ENCODE measurements around the gene GAREM1. TPM values are rescaled to one million over a fixed set of nuclear protein-coding genes. Genes with fewer than 3 reads are reported as not detected.

Gene GAREM1
- total RNA-seq, 3 donors from 2014 or later: 14.5 to 29.0 (median 19.6) TPM

DNA sequence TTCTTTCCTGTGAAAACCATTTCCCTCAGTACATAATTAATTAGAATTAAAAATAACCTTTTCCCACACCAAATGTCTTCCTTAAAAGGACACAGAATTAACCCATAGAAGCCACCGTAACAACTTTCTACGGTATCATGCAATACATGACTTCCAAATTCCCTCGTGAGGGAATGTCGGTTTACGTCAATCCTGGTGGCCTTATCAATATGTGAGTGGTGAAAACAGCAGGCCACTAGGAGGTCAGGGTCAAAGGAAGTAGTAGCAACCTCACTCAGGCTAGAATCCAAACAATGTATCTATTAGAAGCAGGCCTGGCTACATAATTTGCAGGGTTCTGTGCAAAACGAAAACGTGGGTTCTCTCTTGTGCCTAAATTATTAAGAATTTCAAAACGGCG, 112.2 kb downstream of the GAREM1 start:
- H3K4me3 ChIP-seq: no peak overlapping the region
- DNase-seq (no peak), ATAC-seq (no peak)
- H3K36me3 ChIP-seq (ENCODE audit: low read depth): no peaks in the 10 kb centered on the region
- no peaks in the 10 kb centered on the region for H3K4me1 ChIP-seq (ENCODE audit: low read depth)
- no peaks in the 10 kb centered on the region for H3K9me3 ChIP-seq
- intact Hi-C loops (cut with DNase I, micrococcal nuclease): no loop called here
- TF ChIP-seq CTCF (IDR thresholded peaks at IDR 0.05): no peak

DNA sequence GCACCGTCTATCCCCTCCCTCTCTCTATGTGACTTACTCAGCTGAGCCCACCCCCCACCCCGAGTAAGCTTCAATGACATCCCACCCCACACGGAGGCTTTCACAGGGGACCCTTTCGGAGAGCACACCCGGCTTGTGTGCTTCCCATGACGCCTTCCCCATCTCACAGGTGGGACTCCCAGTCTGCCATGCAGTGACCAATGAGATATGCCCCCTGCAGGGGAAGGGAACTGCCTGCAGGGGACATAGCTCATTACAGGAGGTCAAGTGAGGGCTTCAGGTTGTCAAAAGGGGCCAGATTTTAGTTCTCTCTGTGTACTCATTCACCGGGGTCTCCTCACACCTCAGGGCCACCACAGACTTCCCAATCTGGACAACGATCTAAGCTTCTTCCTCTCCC, 112.6 kb downstream of the GAREM1 start:
- no peak for ATAC-seq
- Histone ChIP-seq H3K4me1 (ENCODE audit: low read depth) (no peaks in the 10 kb centered on the region), H3K4me3 (no peak overlapping the region), H3K9me3 (no peaks in the 10 kb centered on the region), H3K36me3 (ENCODE audit: low read depth) (no peaks in the 10 kb centered on the region)
- TF ChIP-seq CTCF (IDR thresholded peaks at IDR 0.05): no peak
- no peak for DNase-seq
- intact Hi-C loops (cut with DNase I, micrococcal nuclease): no loop called here

- H3K36me3 ChIP-seq (ENCODE audit: low read depth): no peaks in the 10 kb centered on the region
- DNase-seq: no peak
- TF ChIP-seq CTCF (IDR thresholded peaks at IDR 0.05): no peak
- no peak for ATAC-seq
- no peak overlapping the region for H3K4me3 ChIP-seq
- H3K9me3 ChIP-seq: no peaks in the 10 kb centered on the region
- intact Hi-C loops (cut with DNase I, micrococcal nuclease): no loop called here
- no peaks in the 10 kb centered on the region for H3K4me1 ChIP-seq (ENCODE audit: low read depth)
Measured at GRCh38 chr18:32355896-32356295, 114.8 kb downstream of the GAREM1 start.

DNA sequence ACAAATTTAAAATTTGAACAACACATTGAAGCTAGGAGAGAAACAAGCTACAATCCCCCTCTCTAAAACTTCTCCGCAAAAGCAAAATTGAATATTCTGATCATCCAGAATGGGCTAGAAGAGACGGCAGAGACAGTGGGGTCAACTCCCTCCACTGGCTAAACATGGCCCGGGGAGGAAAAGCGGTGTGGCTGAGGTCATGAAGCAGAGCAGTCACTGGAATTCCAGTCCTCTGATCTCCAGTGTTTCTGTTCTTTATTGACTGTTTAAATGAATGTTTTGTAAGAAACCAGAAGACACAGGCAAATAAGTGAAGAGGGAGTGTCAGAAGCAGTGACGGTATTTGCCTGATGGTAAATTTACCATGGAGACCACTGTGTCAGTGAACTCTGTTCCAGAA, 116.2 kb downstream of the GAREM1 start:
- H3K4me1 ChIP-seq (ENCODE audit: low read depth): no peaks in the 10 kb centered on the region
- TF ChIP-seq CTCF (IDR thresholded peaks at IDR 0.05): no peak
- intact Hi-C loops (cut with DNase I, micrococcal nuclease): no loop called here
- no peaks in the 10 kb centered on the region for H3K9me3 ChIP-seq
- ATAC-seq (no peak), DNase-seq (no peak)
- H3K4me3 ChIP-seq: no peak overlapping the region
- no peaks in the 10 kb centered on the region for H3K36me3 ChIP-seq (ENCODE audit: low read depth)

GRCh38 chr18:32353257-32353656, 117.4 kb downstream of the GAREM1 start:
- no peaks in the 10 kb centered on the region for H3K4me1 ChIP-seq (ENCODE audit: low read depth)
- H3K36me3 ChIP-seq (ENCODE audit: low read depth): no peaks in the 10 kb centered on the region
- DNase-seq (no peak), ATAC-seq (no peak)
- intact Hi-C loops (cut with DNase I, micrococcal nuclease): no loop called here
- TF ChIP-seq CTCF (IDR thresholded peaks at IDR 0.05): no peak
- H3K9me3 ChIP-seq: no peaks in the 10 kb centered on the region
- H3K4me3 ChIP-seq: no peak overlapping the region

DNA sequence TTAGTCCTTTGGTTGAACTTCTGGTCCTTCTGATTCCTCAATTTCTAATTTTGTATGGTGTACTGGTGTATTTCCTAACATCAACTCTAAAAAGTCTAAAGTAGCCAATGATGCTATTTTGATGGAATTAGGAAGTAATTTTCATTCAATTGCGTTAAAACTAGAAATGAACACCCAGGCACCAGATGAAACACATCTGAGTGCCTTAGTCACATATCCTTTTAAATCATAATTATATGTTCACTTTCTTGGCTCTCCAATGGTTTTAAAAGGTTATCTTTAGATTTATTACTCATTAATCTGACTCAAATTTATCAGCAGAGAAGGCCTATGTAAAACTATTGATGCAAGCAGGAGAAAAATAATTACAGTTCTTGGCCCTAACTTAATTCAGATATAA, 119.7 kb downstream of the GAREM1 start:
- no peak for TF ChIP-seq CTCF (IDR thresholded peaks at IDR 0.05)
- no peaks in the 10 kb centered on the region for H3K4me1 ChIP-seq (ENCODE audit: low read depth)
- no peaks in the 10 kb centered on the region for H3K36me3 ChIP-seq (ENCODE audit: low read depth)
- intact Hi-C loops (cut with DNase I, micrococcal nuclease): no loop called here
- DNase-seq: no peak
- H3K4me3 ChIP-seq: no peak overlapping the region
- no peak for ATAC-seq
- H3K9me3 ChIP-seq: no peaks in the 10 kb centered on the region

Measured in mucosa of descending colon (tissue), 3 donors.